Measurements from ENCODE around the gene NOP56. TPM values are rescaled to one million over a fixed set of nuclear protein-coding genes. Genes with fewer than 3 reads are reported as not detected.

The NOP56 gene
- total and polyA plus RNA-seq, 9 of the 15 experiments (the other 6 are each of a cell fraction or from before 2014, with no cell fraction given) = 295 to 697 (median 439) TPM

DNA sequence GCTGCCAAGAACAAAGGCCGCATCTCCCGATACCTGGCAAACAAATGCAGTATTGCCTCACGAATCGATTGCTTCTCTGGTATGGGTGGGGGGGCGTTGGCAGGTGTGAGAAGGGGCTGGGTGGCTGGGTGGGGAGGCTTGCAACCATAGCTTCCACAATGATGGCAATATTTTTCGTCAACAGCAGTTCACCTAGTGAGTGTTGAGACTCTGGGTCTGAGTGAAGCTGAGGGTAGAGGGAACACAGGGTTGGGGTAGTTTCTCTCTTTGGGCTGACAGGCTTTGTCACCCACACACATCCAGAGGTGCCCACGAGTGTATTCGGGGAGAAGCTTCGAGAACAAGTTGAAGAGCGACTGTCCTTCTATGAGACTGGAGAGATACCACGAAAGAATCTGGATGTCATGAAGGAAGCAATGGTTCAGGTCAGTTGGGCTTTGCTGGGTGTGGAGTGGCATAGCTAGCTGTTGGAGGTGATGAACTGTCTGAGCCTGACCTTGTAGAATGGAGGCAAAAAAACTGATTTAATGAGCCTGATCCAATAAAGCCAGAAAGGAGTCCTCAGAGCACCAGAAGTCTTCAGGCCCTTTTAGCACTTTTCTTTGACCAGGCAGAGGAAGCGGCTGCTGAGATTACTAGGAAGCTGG is 4.2 kb downstream of the NOP56 start:
- Histone ChIP-seq H2AFZ (ENCODE audit: low read depth, low read length) (no peak overlapping the region), H3K27ac (ENCODE audit: extremely low read depth, low read depth, low read length) (no peak overlapping the region), H3K4me1 (replicated peaks in 1 of 2; ENCODE audit: control insufficient read depth in 2 of 2, insufficient read depth in 2 of 2, low read length in 2 of 2) (peaks cover 15 to 22% of the 10 kb centered on the region in 2 experiments; a peak in 4 of 5 replicates), H3K9ac (ENCODE audit: insufficient read depth in 1 of 2, low read depth in 2 of 2, low read length in 2 of 2) (peak overlapping the region in 1 of 2 experiments; percentile 82; a peak in 1 of 4 replicates), H3K4me2 (ENCODE audit: insufficient read depth, low read length) (no peak overlapping the region), H4K20me1 (replicated peaks; ENCODE audit: control insufficient read depth, insufficient read depth, low read length) (peaks cover 42% of the 10 kb centered on the region), H3K9me1 (ENCODE audit: control insufficient read depth, insufficient read depth, low read length) (peaks cover 15% of the 10 kb centered on the region), H3K36me3 (ENCODE audit: control insufficient read depth, insufficient read depth, low read length) (peaks cover 89% of the 10 kb centered on the region), H3K79me2 (ENCODE audit: control insufficient read depth, insufficient read depth, low read length) (peaks cover 53% of the 10 kb centered on the region), H3K4me3 (no peak overlapping the region), H3K9me3 (replicated peaks; ENCODE audit: control insufficient read depth, insufficient read depth, low read depth, low read length) (no peaks in the 10 kb centered on the region), H3K27me3 (ENCODE audit: control insufficient read depth in 2 of 2, insufficient read depth in 2 of 2, low read length in 2 of 2) (no peaks in the 10 kb centered on the region)
- ChIA-PET CTCF (ENCODE audit: low intra/inter-chr PET ratio) (no interaction called here), POLR2A (interaction anchor here (0.8 kb wide), 1 partner anchor 19 kb away, joined by 3 read pairs; no protein-coding TSS in a partner anchor)
- TSS peak; percentile 1 for BruUV-seq (replicated peaks)
- no peak for FAIRE-seq
- intact Hi-C loops (cut with micrococcal nuclease) = no loop called here
- in situ Hi-C loops (cut with MboI) = no loop called here
- WGBS (ENCODE audit: insufficient coverage, low coverage, missing lambda C conversion rate) = 91% methylated on average over 8 of the region's 12 CpGs
- no peak for DNase-seq (ENCODE audit: extremely low read depth in 1 of 4, low spot score in 3 of 4)
- TF ChIP-seq YBX1 (IDR thresholded peaks at IDR 0.05) (no peak), RAD51 (IDR thresholded peaks at IDR 0.05; ENCODE audit: borderline replicate concordance, low read depth) (no peak), JUN (IDR thresholded peaks at IDR 0.05; ENCODE audit: borderline replicate concordance, low read depth, low read length) (no peak), JUN (CRISPR knock-in tag; IDR thresholded peaks at IDR 0.05; ENCODE audit: borderline replicate concordance) (no peak), NR2F6 (CRISPR knock-in tag; IDR thresholded peaks at IDR 0.05) (no peak), MTA2 (IDR thresholded peaks at IDR 0.05; ENCODE audit: low read depth) (no peak), ZKSCAN1 (IDR thresholded peaks at IDR 0.05; ENCODE audit: low read depth, low read length) (no peak), STAT6 (CRISPR knock-in tag; IDR thresholded peaks at IDR 0.05) (no peak), SNRNP70 (optimal IDR thresholded peaks at IDR 0.05; ENCODE audit: low read depth, low read length) (no peak), ZNF589 (CRISPR knock-in tag; IDR thresholded peaks at IDR 0.05; ENCODE audit: low read depth) (no peak), GABPB2 (CRISPR knock-in tag; conservative IDR thresholded peaks at IDR 0.05) (no peak)
- TF ChIP-seq, protein P1, sequence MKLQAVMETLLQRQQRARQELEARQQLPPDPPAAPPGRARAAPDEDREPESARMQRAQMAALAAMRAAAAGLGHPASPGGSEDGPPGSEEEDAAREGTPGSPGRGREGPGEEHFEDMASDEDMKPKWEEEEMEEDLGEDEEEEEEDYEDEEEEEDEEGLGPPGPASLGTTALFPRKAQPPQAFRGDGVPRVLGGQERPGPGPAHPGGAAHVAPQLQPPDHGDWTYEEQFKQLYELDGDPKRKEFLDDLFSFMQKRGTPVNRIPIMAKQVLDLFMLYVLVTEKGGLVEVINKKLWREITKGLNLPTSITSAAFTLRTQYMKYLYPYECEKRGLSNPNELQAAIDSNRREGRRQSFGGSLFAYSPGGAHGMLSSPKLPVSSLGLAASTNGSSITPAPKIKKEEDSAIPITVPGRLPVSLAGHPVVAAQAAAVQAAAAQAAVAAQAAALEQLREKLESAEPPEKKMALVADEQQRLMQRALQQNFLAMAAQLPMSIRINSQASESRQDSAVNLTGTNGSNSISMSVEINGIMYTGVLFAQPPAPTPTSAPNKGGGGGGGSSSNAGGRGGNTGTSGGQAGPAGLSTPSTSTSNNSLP (IDR thresholded peaks at IDR 0.05; ENCODE audit: borderline replicate concordance, low read depth, low read length) = no peak
- ATAC-seq = no peak

Data from K562 (cell line).